ENCODE results near the gene GDF15. TPM values are rescaled to one million over a fixed set of nuclear protein-coding genes. Genes with fewer than 3 reads are reported as not detected.

GDF15 gene
- polyA plus RNA-seq, 1 donor, result 20.3 TPM

DNA sequence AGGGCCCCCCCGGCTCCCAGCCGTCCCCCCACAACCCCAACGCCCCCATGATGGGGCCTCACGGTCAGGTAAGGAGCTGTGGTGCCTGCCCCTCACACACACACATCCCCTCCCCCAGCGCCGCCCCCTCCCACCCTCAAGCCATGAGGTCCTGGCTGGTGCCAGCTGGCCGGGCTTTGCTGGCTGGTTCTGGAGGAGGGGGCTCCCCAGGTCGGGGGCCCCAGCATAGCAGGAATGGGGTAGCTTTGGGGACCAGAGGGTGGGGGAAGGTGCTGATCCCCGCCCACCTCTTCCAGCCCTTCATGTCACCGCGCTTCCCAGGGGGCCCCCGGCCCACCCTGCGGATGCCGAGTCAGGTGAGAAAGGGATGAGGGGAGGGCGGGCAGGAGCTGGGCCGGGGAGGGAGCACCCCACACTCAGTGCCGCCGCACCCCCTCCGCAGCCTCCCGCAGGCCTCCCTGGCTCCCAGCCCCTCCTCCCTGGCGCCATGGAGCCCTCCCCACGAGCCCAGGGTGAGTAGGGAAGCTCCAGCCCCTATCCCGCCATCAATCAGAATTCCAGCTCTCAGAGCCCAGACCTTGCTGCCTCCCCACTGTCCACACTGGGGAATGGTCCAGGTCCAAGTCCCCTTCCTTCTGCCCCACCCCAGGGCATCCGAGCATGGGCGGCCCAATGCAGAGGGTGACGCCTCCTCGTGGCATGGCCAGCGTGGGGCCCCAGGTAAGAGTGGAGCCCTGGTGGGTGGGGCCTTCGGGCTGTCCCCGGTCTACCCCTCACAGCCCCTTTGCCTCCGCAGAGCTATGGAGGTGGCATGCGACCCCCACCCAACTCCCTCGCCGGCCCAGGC is 45.6 kb downstream of the GDF15 start:
- peaks cover 51% of the 10 kb centered on the region for H3K36me3 ChIP-seq (ENCODE audit: control insufficient read depth, insufficient read depth, low read length)
- peaks cover 24% of the 10 kb centered on the region for H3K4me1 ChIP-seq (ENCODE audit: control insufficient read depth, insufficient read depth, low read length)
- no peak for DNase-seq
- H3K27me3 ChIP-seq (ENCODE audit: control insufficient read depth, insufficient read depth, low read length), result no peaks in the 10 kb centered on the region
- H3K27ac ChIP-seq (ENCODE audit: low read length), result no peak overlapping the region
- H3K4me3 ChIP-seq (ENCODE audit: low read length), result no peak overlapping the region
- no CpG with 5 or more reads among the region's 34 CpGs for WGBS (ENCODE audit: insufficient coverage, low lambda C conversion rate)
- H3K9me3 ChIP-seq (ENCODE audit: control insufficient read depth, low read depth, low read length), result peaks cover 15% of the 10 kb centered on the region

GRCh38 chr19:18432275-18433014 is 46.5 kb downstream of the GDF15 start:
- Histone ChIP-seq H3K4me3 (ENCODE audit: low read length) (peak overlapping the region; percentile 32), H3K27me3 (ENCODE audit: control insufficient read depth, insufficient read depth, low read length) (no peaks in the 10 kb centered on the region), H3K4me1 (ENCODE audit: control insufficient read depth, insufficient read depth, low read length) (peaks cover 29% of the 10 kb centered on the region), H3K9me3 (ENCODE audit: control insufficient read depth, low read depth, low read length) (peaks cover 16% of the 10 kb centered on the region), H3K27ac (ENCODE audit: low read length) (no peak overlapping the region), H3K36me3 (ENCODE audit: control insufficient read depth, insufficient read depth, low read length) (peaks cover 47% of the 10 kb centered on the region)
- DNase-seq, result no peak
- no CpG with 5 or more reads among the region's 13 CpGs for WGBS (ENCODE audit: insufficient coverage, low lambda C conversion rate)

GRCh38 chr19:18433015-18433691 is 47.2 kb downstream of the GDF15 start:
- Histone ChIP-seq H3K4me1 (ENCODE audit: control insufficient read depth, insufficient read depth, low read length) (peaks cover 30% of the 10 kb centered on the region), H3K27ac (ENCODE audit: low read length) (no peak overlapping the region), H3K9me3 (ENCODE audit: control insufficient read depth, low read depth, low read length) (peaks cover 16% of the 10 kb centered on the region), H3K4me3 (ENCODE audit: low read length) (peak overlapping the region; percentile 32), H3K36me3 (ENCODE audit: control insufficient read depth, insufficient read depth, low read length) (peaks cover 45% of the 10 kb centered on the region), H3K27me3 (ENCODE audit: control insufficient read depth, insufficient read depth, low read length) (no peaks in the 10 kb centered on the region)
- WGBS (ENCODE audit: insufficient coverage, low lambda C conversion rate), result no CpG with 5 or more reads among the region's 59 CpGs
- no peak for DNase-seq

- peak overlapping the region; percentile 21 for H3K27ac ChIP-seq (ENCODE audit: low read length)
- H3K4me3 ChIP-seq (ENCODE audit: low read length), result peak overlapping the region; percentile 24
- no peaks in the 10 kb centered on the region for H3K27me3 ChIP-seq (ENCODE audit: control insufficient read depth, insufficient read depth, low read length)
- no CpG with 5 or more reads among the region's 60 CpGs for WGBS (ENCODE audit: insufficient coverage, low lambda C conversion rate)
- peaks cover 40% of the 10 kb centered on the region for H3K36me3 ChIP-seq (ENCODE audit: control insufficient read depth, insufficient read depth, low read length)
- H3K4me1 ChIP-seq (ENCODE audit: control insufficient read depth, insufficient read depth, low read length), result peaks cover 34% of the 10 kb centered on the region
- peaks cover 16% of the 10 kb centered on the region for H3K9me3 ChIP-seq (ENCODE audit: control insufficient read depth, low read depth, low read length)
- DNase-seq, result no peak
Measured at GRCh38 chr19:18433735-18434398, 47.9 kb downstream of the GDF15 start.

- Histone ChIP-seq H3K9me3 (ENCODE audit: control insufficient read depth, low read depth, low read length) (peaks cover 16% of the 10 kb centered on the region), H3K27me3 (ENCODE audit: control insufficient read depth, insufficient read depth, low read length) (no peaks in the 10 kb centered on the region), H3K4me1 (ENCODE audit: control insufficient read depth, insufficient read depth, low read length) (peaks cover 34% of the 10 kb centered on the region), H3K36me3 (ENCODE audit: control insufficient read depth, insufficient read depth, low read length) (peaks cover 40% of the 10 kb centered on the region), H3K27ac (ENCODE audit: low read length) (peak overlapping the region; percentile 21), H3K4me3 (ENCODE audit: low read length) (no peak overlapping the region)
- no CpG with 5 or more reads among the region's 21 CpGs for WGBS (ENCODE audit: insufficient coverage, low lambda C conversion rate)
- no peak for DNase-seq
Measured at GRCh38 chr19:18434411-18435175, 48.6 kb downstream of the GDF15 start.

DNA sequence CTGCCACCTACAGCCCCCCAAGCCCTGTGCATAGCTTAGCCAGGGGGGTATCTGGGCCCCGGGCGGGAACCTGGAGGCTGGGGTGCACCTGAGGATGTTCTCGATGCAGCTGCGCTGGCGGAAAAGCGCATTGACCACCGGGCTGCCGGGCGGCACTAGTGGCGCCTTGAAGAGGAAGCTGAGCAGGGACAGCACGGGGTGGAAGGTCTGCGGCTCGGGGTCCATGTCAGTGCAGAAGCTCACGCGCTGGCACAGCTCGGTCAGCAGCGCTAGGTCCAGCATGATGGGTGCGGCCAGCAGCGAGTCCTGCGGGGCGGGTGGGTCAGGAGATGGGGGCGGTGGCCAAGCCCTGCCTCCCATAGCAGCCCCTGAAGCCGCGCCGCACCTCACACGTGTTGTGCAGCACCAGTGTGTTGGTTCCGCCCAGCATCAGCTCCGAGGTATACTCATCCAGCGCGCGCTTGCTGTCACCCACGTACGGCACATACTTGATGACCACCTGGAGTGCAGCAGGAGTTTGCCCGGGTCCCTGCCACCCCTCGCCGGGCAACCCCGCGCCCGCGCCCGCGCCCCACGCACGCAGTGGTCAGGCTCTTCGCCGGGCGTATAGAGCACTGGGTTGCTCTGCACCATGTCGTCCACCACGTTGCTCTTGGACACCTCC is 49.4 kb downstream of the GDF15 start:
- Histone ChIP-seq H3K4me3 (ENCODE audit: low read length) (no peak overlapping the region), H3K36me3 (ENCODE audit: control insufficient read depth, insufficient read depth, low read length) (peaks cover 40% of the 10 kb centered on the region)
- no peak for DNase-seq

GRCh38 chr19:18435842-18436670 is 50.1 kb downstream of the GDF15 start:
- H3K4me1 ChIP-seq (ENCODE audit: control insufficient read depth, insufficient read depth, low read length), result peaks cover 37% of the 10 kb centered on the region

More for the DNA sequence above, 49.4 kb downstream of the GDF15 start:
- Histone ChIP-seq H3K9me3 (ENCODE audit: control insufficient read depth, low read depth, low read length) (peaks cover 16% of the 10 kb centered on the region), H3K4me1 (ENCODE audit: control insufficient read depth, insufficient read depth, low read length) (peaks cover 30% of the 10 kb centered on the region), H3K27me3 (ENCODE audit: control insufficient read depth, insufficient read depth, low read length) (no peaks in the 10 kb centered on the region), H3K27ac (ENCODE audit: low read length) (no peak overlapping the region)
- WGBS (ENCODE audit: insufficient coverage, low lambda C conversion rate), result no CpG with 5 or more reads among the region's 49 CpGs

GRCh38 chr19:18436671-18437490 is 50.9 kb downstream of the GDF15 start:
- DNase-seq, result peak; percentile 77 to 87
- no CpG with 5 or more reads among the region's 67 CpGs for WGBS (ENCODE audit: insufficient coverage, low lambda C conversion rate)
- Histone ChIP-seq H3K36me3 (ENCODE audit: control insufficient read depth, insufficient read depth, low read length) (peaks cover 33% of the 10 kb centered on the region), H3K4me3 (ENCODE audit: low read length) (peak overlapping the region; percentile 73), H3K27me3 (ENCODE audit: control insufficient read depth, insufficient read depth, low read length) (no peaks in the 10 kb centered on the region), H3K9me3 (ENCODE audit: control insufficient read depth, low read depth, low read length) (peaks cover 13% of the 10 kb centered on the region), H3K4me1 (ENCODE audit: control insufficient read depth, insufficient read depth, low read length) (peaks cover 46% of the 10 kb centered on the region), H3K27ac (ENCODE audit: low read length) (peak overlapping the region; percentile 23)

More at GRCh38 chr19:18435842-18436670, 50.1 kb downstream of the GDF15 start:
- Histone ChIP-seq H3K27ac (ENCODE audit: low read length) (no peak overlapping the region), H3K27me3 (ENCODE audit: control insufficient read depth, insufficient read depth, low read length) (no peaks in the 10 kb centered on the region), H3K36me3 (ENCODE audit: control insufficient read depth, insufficient read depth, low read length) (peaks cover 35% of the 10 kb centered on the region), H3K9me3 (ENCODE audit: control insufficient read depth, low read depth, low read length) (peaks cover 16% of the 10 kb centered on the region), H3K4me3 (ENCODE audit: low read length) (peak overlapping the region; percentile 73)
- WGBS (ENCODE audit: insufficient coverage, low lambda C conversion rate), result 92% methylated on average over 2 of the region's 46 CpGs
- no peak for DNase-seq

Data from large intestine (tissue), 3 donors.